DND-41 (cell line): ENCODE data around the gene FAF1.

Source experiments
- CTCF ChIP-seq: IDR thresholded peaks from 2 replicates; pipeline ENCODE4 v1.5.1; 2012; ENCODE audit warnings: borderline replicate concordance, low read length, moderate library complexity, mild to moderate bottlenecking; ENCODE audit not compliant: poor library complexity, severe bottlenecking; ENCODE audit errors: extremely low read depth
- EZH2 ChIP-seq: IDR thresholded peaks from 3 replicates; pipeline ENCODE4 v1.6.1; 2012; ENCODE audit warnings: borderline replicate concordance, low read depth, mild to moderate bottlenecking, moderate library complexity, low read length, inconsistent platforms; ENCODE audit not compliant: severe bottlenecking

GRCh38 chr1:50414853-50415234, 545.2 kb downstream of the FAF1 start:
- TF ChIP-seq EZH2 = no peak
- no peak for TF ChIP-seq CTCF
